HuH-7 (cell line): ENCODE measurements around the gene CTNNA2.

Experiments used
- DNase-seq: peaks from one replicate; pipeline ENCODE4 v3.0.0; 2011; ENCODE audit warnings: low spot score

The CTNNA2 gene

GRCh38 chr2:79984476-79984875 is 471.6 kb downstream of the CTNNA2 start:
- no peak for DNase-seq

- DNase-seq, result no peak
These were observed 472.3 kb downstream of the CTNNA2 start for GRCh38 chr2:79985145-79985544.

GRCh38 chr2:79985571-79985970 is 472.7 kb downstream of the CTNNA2 start:
- no peak for DNase-seq

- DNase-seq, result no peak
These were observed 480.3 kb downstream of the CTNNA2 start for GRCh38 chr2:79993144-79993543.

GRCh38 chr2:79994161-79994560 is 481.3 kb downstream of the CTNNA2 start:
- peak; percentile 23 for DNase-seq

- DNase-seq, result no peak
These were observed 482.1 kb downstream of the CTNNA2 start for GRCh38 chr2:79994965-79995364.

- DNase-seq, result no peak
These were observed 483.9 kb downstream of the CTNNA2 start for GRCh38 chr2:79996709-79997108.

- no peak for DNase-seq
These were observed 488.9 kb downstream of the CTNNA2 start for GRCh38 chr2:80001701-80002101.

GRCh38 chr2:80002112-80002511 is 489.3 kb downstream of the CTNNA2 start:
- no peak for DNase-seq

- DNase-seq, result no peak
These were observed 489.8 kb downstream of the CTNNA2 start for GRCh38 chr2:80002568-80003157.

- no peak for DNase-seq
These were observed 495.1 kb downstream of the CTNNA2 start for GRCh38 chr2:80007777-80008503.

GRCh38 chr2:80008596-80008995 is 495.7 kb downstream of the CTNNA2 start:
- DNase-seq, result no peak

- DNase-seq, result no peak
These were observed 496.4 kb downstream of the CTNNA2 start for GRCh38 chr2:80009211-80009610.

GRCh38 chr2:80012061-80012460 is 499.2 kb downstream of the CTNNA2 start:
- no peak for DNase-seq

- no peak for DNase-seq
These were observed 501.8 kb downstream of the CTNNA2 start for GRCh38 chr2:80014637-80015036.

- no peak for DNase-seq
These were observed 503.3 kb downstream of the CTNNA2 start for GRCh38 chr2:80016171-80016570.

GRCh38 chr2:80019571-80020460 is 507.0 kb downstream of the CTNNA2 start:
- DNase-seq, result no peak

- DNase-seq, result no peak
These were observed 509.2 kb downstream of the CTNNA2 start for GRCh38 chr2:80022018-80022417.

- no peak for DNase-seq
These were observed 513.3 kb downstream of the CTNNA2 start for GRCh38 chr2:80026040-80026729.

GRCh38 chr2:80028051-80028450 is 515.2 kb downstream of the CTNNA2 start:
- no peak for DNase-seq

- DNase-seq, result no peak
These were observed 515.7 kb downstream of the CTNNA2 start for GRCh38 chr2:80028584-80028983.

- DNase-seq, result no peak
These were observed 517.3 kb downstream of the CTNNA2 start for GRCh38 chr2:80030135-80030534.
